SK-N-SH treated with all-trans-retinoic acid at 6 μM for 48 hours (cell line): ENCODE results near the gene ATF6.

Experiments used
- ATAC-seq: fragments of 200-7000 bp; cut with Tn5 transposase; 3 replicates; pipeline ENCODE4 v1.9.1; 2020; ENCODE audit warnings: mild to moderate bottlenecking, moderate library complexity
- ARNTL ChIP-seq: fragments of 450-650 bp; formaldehyde crosslinking; IDR thresholded peaks from 2 replicates; pipeline ENCODE4 v1.5.0; 2020; ENCODE audit warnings: low read depth, mild to moderate bottlenecking, moderate library complexity, borderline replicate concordance
- BACH2 ChIP-seq: fragments of 250-450 bp; sonication (Bioruptor Pico); IDR thresholded peaks from 2 replicates; pipeline ENCODE4 v1.9.0; 2021; ENCODE audit warnings: mild to moderate bottlenecking, borderline replicate concordance
- CSDC2 ChIP-seq: fragments of 250-450 bp; sonication (Bioruptor Pico); IDR thresholded peaks from 2 replicates; pipeline ENCODE4 v1.5.0; 2020; ENCODE audit warnings: mild to moderate bottlenecking, moderate library complexity
- ESRRG ChIP-seq: fragments of 250-450 bp; sonication (Bioruptor Pico); IDR thresholded peaks from 2 replicates; pipeline ENCODE4 v1.6.1; 2021; ENCODE audit warnings: mild to moderate bottlenecking
- ISL1 ChIP-seq: fragments of 250-450 bp; sonication (Bioruptor Pico); IDR thresholded peaks from 2 replicates; pipeline ENCODE4 v2.1.2; 2022; ENCODE audit warnings: mild to moderate bottlenecking, moderate library complexity
- OSR1 ChIP-seq: fragments of 250-450 bp; sonication (Bioruptor Pico); IDR thresholded peaks from 2 replicates; pipeline ENCODE4 v1.8.0; 2022; ENCODE audit warnings: moderate library complexity, mild to moderate bottlenecking, inconsistent platforms
- RARB ChIP-seq: fragments of 250-450 bp; sonication (Bioruptor Pico); IDR thresholded peaks from 2 replicates; pipeline ENCODE4 v1.8.0; 2021; ENCODE audit warnings: mild to moderate bottlenecking, moderate library complexity
- SNAI2 ChIP-seq: fragments of 250-450 bp; sonication (Bioruptor Pico); IDR thresholded peaks from 2 replicates; pipeline ENCODE4 v1.5.0; 2020; ENCODE audit warnings: mild to moderate bottlenecking, moderate library complexity
- TCF4 ChIP-seq: fragments of 250-450 bp; sonication (Bioruptor Pico); IDR thresholded peaks from 2 replicates; pipeline ENCODE4 v1.8.0; 2021; ENCODE audit warnings: mild to moderate bottlenecking, moderate library complexity, borderline replicate concordance
- TOX ChIP-seq: fragments of 250-450 bp; sonication (Bioruptor Pico); IDR thresholded peaks from 2 replicates; pipeline ENCODE4 v1.8.0; 2021; ENCODE audit warnings: mild to moderate bottlenecking, moderate library complexity, borderline replicate concordance
- ZC3H10 ChIP-seq: fragments of 250-450 bp; sonication (Bioruptor Pico); IDR thresholded peaks from 2 replicates; pipeline ENCODE4 v1.5.1; 2021; ENCODE audit warnings: mild to moderate bottlenecking, moderate library complexity
- ZFP3 ChIP-seq: fragments of 250-450 bp; sonication (Bioruptor Pico); IDR thresholded peaks from 2 replicates; pipeline ENCODE4 v1.5.0; 2020; ENCODE audit warnings: mild to moderate bottlenecking, moderate library complexity
- ZFP30 ChIP-seq: fragments of 450-650 bp; formaldehyde crosslinking; IDR thresholded peaks from 2 replicates; pipeline ENCODE4 v1.5.0; 2022; ENCODE audit warnings: mild to moderate bottlenecking, moderate library complexity
- ZNF565 ChIP-seq: fragments of 450-650 bp; formaldehyde crosslinking; conservative IDR thresholded peaks from 2 replicates; pipeline ENCODE4 v1.5.0; 2020; ENCODE audit warnings: low read depth, mild to moderate bottlenecking, moderate library complexity
- ZNF70 ChIP-seq: fragments of 450-650 bp; formaldehyde crosslinking; IDR thresholded peaks from 2 replicates; pipeline ENCODE4 v1.5.0; 2020; ENCODE audit warnings: mild to moderate bottlenecking, moderate library complexity
- ZNF8 ChIP-seq: fragments of 450-650 bp; formaldehyde crosslinking; IDR thresholded peaks from 2 replicates; pipeline ENCODE4 v1.5.0; 2020; ENCODE audit warnings: mild to moderate bottlenecking, moderate library complexity
- TF ChIP-seq, protein P1 (sequence below): fragments of 250-450 bp; sonication (Bioruptor Pico); IDR thresholded peaks from 2 replicates; pipeline ENCODE4 v1.5.1; 2021; ENCODE audit warnings: mild to moderate bottlenecking, moderate library complexity
- TF ChIP-seq, protein P2 (sequence below): fragments of 250-450 bp; sonication (Bioruptor Pico); IDR thresholded peaks from 2 replicates; pipeline ENCODE4 v1.8.0; 2020; ENCODE audit warnings: mild to moderate bottlenecking, moderate library complexity, borderline replicate concordance
- TF ChIP-seq, protein P3 (sequence below): fragments of 250-450 bp; sonication (Bioruptor Pico); IDR thresholded peaks from 2 replicates; pipeline ENCODE4 v1.8.0; 2021; ENCODE audit warnings: low read depth, mild to moderate bottlenecking, moderate library complexity, borderline replicate concordance
- TF ChIP-seq, protein P4 (sequence below): fragments of 250-450 bp; sonication (Bioruptor Pico); IDR thresholded peaks from 2 replicates; pipeline ENCODE4 v1.5.0; 2020; ENCODE audit warnings: mild to moderate bottlenecking, moderate library complexity
- TF ChIP-seq, protein P5 (sequence below): fragments of 250-450 bp; sonication (Bioruptor Pico); IDR thresholded peaks from 2 replicates; pipeline ENCODE4 v1.5.1; 2020; ENCODE audit warnings: low read depth, mild to moderate bottlenecking, moderate library complexity

Gene ATF6

DNA sequence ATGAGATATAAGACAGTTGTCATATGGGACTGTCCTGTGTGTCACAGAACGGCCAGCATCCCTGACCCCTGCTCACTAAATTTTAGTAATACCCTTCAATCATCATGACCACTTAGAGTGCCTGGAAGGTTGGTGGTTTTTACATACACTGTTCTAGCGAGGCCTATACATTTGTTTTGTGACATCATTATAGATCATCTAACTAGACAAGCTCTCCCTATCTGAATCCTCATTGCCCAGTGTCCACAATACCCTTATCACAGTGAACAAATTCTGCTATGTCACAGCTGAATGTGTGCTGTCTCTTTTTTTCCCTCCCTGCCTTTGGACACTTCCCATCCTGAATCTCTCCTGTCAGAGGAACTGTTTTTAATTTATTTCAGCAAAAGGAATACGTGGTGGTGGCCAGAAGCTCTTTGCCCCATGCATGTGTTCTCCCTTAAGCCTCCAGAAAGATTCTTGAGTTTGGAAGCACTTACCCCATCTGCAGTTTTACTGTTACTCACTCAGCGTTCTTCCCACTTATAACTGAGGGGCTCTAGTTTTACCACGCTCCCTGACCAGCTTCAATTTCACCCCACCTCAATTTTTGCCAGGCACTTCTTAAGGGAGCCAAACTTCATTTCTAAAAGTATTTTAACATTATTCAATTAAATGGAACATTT, 187.3 kb downstream of the ATF6 start (continued):
- TF ChIP-seq, protein P1, sequence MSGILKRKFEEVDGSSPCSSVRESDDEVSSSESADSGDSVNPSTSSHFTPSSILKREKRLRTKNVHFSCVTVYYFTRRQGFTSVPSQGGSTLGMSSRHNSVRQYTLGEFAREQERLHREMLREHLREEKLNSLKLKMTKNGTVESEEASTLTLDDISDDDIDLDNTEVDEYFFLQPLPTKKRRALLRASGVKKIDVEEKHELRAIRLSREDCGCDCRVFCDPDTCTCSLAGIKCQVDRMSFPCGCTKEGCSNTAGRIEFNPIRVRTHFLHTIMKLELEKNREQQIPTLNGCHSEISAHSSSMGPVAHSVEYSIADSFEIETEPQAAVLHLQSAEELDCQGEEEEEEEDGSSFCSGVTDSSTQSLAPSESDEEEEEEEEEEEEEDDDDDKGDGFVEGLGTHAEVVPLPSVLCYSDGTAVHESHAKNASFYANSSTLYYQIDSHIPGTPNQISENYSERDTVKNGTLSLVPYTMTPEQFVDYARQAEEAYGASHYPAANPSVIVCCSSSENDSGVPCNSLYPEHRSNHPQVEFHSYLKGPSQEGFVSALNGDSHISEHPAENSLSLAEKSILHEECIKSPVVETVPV (CRISPR knock-in tag) = no peak
- TF ChIP-seq, protein P2, sequence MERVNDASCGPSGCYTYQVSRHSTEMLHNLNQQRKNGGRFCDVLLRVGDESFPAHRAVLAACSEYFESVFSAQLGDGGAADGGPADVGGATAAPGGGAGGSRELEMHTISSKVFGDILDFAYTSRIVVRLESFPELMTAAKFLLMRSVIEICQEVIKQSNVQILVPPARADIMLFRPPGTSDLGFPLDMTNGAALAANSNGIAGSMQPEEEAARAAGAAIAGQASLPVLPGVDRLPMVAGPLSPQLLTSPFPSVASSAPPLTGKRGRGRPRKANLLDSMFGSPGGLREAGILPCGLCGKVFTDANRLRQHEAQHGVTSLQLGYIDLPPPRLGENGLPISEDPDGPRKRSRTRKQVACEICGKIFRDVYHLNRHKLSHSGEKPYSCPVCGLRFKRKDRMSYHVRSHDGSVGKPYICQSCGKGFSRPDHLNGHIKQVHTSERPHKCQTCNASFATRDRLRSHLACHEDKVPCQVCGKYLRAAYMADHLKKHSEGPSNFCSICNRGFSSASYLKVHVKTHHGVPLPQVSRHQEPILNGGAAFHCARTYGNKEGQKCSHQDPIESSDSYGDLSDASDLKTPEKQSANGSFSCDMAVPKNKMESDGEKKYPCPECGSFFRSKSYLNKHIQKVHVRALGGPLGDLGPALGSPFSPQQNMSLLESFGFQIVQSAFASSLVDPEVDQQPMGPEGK (CRISPR knock-in tag) = no peak
- TF ChIP-seq, all 23 proteins: peak for 0

DNA sequence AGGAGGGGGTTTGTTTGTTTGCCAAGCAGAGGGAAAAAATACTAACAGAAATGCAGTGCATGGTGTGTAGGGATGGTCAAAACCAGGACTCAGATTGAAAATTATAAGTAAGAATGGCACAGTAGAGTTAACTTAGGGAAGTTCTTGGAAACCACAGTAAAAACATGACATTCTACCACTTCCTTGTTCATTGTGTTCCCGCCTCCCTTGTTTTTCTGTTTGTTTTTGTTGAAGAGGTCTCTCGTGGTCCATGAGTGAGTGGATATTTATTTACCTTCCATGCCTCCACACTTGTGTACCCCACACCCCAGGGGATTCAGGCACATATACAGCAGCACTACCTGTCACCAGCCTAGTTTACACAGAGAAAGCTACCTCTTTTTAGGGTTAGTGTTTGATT, 187.9 kb downstream of the ATF6 start:
- no peak for ATAC-seq
- TF ChIP-seq, protein P3, sequence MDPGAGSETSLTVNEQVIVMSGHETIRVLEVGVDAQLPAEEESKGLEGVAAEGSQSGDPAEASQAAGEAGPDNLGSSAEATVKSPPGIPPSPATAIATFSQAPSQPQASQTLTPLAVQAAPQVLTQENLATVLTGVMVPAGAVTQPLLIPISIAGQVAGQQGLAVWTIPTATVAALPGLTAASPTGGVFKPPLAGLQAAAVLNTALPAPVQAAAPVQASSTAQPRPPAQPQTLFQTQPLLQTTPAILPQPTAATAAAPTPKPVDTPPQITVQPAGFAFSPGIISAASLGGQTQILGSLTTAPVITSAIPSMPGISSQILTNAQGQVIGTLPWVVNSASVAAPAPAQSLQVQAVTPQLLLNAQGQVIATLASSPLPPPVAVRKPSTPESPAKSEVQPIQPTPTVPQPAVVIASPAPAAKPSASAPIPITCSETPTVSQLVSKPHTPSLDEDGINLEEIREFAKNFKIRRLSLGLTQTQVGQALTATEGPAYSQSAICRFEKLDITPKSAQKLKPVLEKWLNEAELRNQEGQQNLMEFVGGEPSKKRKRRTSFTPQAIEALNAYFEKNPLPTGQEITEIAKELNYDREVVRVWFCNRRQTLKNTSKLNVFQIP (CRISPR knock-in tag) = no peak
- TF ChIP-seq BACH2 (no peak), ZNF8 (CRISPR knock-in tag) (no peak), ESRRG (CRISPR knock-in tag) (no peak), SNAI2 (CRISPR knock-in tag) (no peak)
- TF ChIP-seq, protein P4, sequence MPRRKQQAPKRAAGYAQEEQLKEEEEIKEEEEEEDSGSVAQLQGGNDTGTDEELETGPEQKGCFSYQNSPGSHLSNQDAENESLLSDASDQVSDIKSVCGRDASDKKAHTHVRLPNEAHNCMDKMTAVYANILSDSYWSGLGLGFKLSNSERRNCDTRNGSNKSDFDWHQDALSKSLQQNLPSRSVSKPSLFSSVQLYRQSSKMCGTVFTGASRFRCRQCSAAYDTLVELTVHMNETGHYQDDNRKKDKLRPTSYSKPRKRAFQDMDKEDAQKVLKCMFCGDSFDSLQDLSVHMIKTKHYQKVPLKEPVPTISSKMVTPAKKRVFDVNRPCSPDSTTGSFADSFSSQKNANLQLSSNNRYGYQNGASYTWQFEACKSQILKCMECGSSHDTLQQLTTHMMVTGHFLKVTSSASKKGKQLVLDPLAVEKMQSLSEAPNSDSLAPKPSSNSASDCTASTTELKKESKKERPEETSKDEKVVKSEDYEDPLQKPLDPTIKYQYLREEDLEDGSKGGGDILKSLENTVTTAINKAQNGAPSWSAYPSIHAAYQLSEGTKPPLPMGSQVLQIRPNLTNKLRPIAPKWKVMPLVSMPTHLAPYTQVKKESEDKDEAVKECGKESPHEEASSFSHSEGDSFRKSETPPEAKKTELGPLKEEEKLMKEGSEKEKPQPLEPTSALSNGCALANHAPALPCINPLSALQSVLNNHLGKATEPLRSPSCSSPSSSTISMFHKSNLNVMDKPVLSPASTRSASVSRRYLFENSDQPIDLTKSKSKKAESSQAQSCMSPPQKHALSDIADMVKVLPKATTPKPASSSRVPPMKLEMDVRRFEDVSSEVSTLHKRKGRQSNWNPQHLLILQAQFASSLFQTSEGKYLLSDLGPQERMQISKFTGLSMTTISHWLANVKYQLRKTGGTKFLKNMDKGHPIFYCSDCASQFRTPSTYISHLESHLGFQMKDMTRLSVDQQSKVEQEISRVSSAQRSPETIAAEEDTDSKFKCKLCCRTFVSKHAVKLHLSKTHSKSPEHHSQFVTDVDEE (CRISPR knock-in tag) = no peak
- TF ChIP-seq, protein P2 (CRISPR knock-in tag) = no peak

DNA sequence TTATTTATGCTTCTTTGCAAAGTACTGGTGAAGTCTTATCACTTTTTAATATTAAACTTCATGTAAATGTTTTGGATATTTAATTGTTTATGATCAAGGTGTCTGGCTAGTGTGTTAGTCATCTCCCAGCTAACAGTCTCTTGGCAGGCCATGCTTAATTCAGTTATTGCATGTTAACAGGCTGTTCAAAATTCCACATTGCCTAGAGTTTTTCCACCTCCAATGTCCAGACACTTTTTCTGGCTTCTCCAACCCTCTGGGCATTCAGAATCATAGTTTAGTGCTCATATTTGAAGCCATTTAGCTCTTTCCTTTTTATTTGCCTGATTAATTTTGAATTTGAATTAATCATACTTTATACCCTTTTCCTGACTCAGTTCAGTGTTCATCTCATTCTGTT, 188.3 kb downstream of the ATF6 start:
- ATAC-seq = no peak
- TF ChIP-seq ZFP3 = no peak
- TF ChIP-seq, protein P2 (CRISPR knock-in tag) = no peak
- TF ChIP-seq, protein P1 (CRISPR knock-in tag) = no peak
- TF ChIP-seq, protein P5, sequence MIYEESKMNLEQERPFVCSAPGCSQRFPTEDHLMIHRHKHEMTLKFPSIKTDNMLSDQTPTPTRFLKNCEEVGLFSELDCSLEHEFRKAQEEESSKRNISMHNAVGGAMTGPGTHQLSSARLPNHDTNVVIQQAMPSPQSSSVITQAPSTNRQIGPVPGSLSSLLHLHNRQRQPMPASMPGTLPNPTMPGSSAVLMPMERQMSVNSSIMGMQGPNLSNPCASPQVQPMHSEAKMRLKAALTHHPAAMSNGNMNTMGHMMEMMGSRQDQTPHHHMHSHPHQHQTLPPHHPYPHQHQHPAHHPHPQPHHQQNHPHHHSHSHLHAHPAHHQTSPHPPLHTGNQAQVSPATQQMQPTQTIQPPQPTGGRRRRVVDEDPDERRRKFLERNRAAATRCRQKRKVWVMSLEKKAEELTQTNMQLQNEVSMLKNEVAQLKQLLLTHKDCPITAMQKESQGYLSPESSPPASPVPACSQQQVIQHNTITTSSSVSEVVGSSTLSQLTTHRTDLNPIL (CRISPR knock-in tag) = no peak
- TF ChIP-seq SNAI2 (CRISPR knock-in tag) = no peak
- TF ChIP-seq RARB = no peak
- TF ChIP-seq, protein P3 (CRISPR knock-in tag) = no peak
- TF ChIP-seq ISL1 (CRISPR knock-in tag) = no peak
- no peak for TF ChIP-seq ARNTL (CRISPR knock-in tag)
- no peak for TF ChIP-seq ZNF565 (CRISPR knock-in tag)
- TF ChIP-seq CSDC2 (CRISPR knock-in tag) = no peak
- no peak for TF ChIP-seq TCF4
- no peak; the same call in 1 of the 2 replicates for TF ChIP-seq ZC3H10 (CRISPR knock-in tag)
- no peak for TF ChIP-seq OSR1
- TF ChIP-seq ZNF70 (CRISPR knock-in tag) = no peak
- TF ChIP-seq ZFP30 (CRISPR knock-in tag) = no peak
- no peak for TF ChIP-seq TOX
